HepG2 (cell line): ENCODE results near the gene VEGFA. TPM values are rescaled to one million over a fixed set of nuclear protein-coding genes. Genes with fewer than 3 reads are reported as not detected.

Experiments
- ATAC-seq: fragments of 200-7000 bp; cut with Tn5 transposase; 3 replicates; pipeline ENCODE4 v1.9.1; 2020; ENCODE audit warnings: mild to moderate bottlenecking, moderate library complexity
- BruUV-seq: library from RNA; stranded (reverse); fragments of 400-500 nt; replicated peaks from 2 replicates; lab custom pipeline; 2021; lab: Mats Ljungman, UMichigan
- CTCF ChIA-PET: fragments of 300-600 bp; formaldehyde crosslinking; extraction: SDS; loops from one replicate; lab custom pipeline; 2021; ENCODE audit warnings: low total read pairs, inconsistent platforms, low intra/inter-chr PET ratio; lab: Yijun Ruan, JAX
- POLR2A ChIA-PET: fragments of 350-600 bp; sonication (Branson Sonifier 250); formaldehyde crosslinking; loops from one replicate; lab custom pipeline; 2020; ENCODE audit warnings: antibody characterized with exemption, inconsistent platforms; lab: Yijun Ruan, JAX
- DNase-seq: peaks from one replicate; pipeline ENCODE4 v3.0.0-alpha.2; 2015; ENCODE audit warnings: low spot score
- FAIRE-seq: peaks from 3 replicates; lab custom pipeline; 2011; peaks lifted over from hg19 to GRCh38; lab: Jason Lieb, UNC
- H2AFZ ChIP-seq: one replicate; pipeline ENCODE4 v1.6.1; 2011; ENCODE audit warnings: low read length, inconsistent platforms
- H3K27ac ChIP-seq: fragments of 300-600 bp; 3 replicates; pipeline ENCODE4 v1.8.0; 2011; ENCODE audit warnings: mixed run types, mild to moderate bottlenecking, mixed read lengths, low read length, inconsistent platforms; ENCODE audit not compliant: insufficient read depth; ENCODE audit errors: extremely low read length
- H3K27me3 ChIP-seq, 2 experiments: fragments of 200-600 bp in 1 of 2; 2 replicates in 1 of 2; 3 replicates in 1 of 2; pipeline versions ENCODE4 v1.6.0 to v1.8.0; 2011; ENCODE audit warnings: low read length in 2 of 2, mild to moderate bottlenecking in 2 of 2, moderate library complexity in 2 of 2, inconsistent platforms in 1 of 2; ENCODE audit not compliant: insufficient read depth in 2 of 2, control insufficient read depth in 1 of 2
- H3K36me3 ChIP-seq, 2 experiments: fragments of 200-600 bp in 1 of 2; replicated peaks in 1 of 2; 2 replicates in 1 of 2; 3 replicates in 1 of 2; pipeline versions ENCODE4 v1.5.1 to v1.8.0; 2011; ENCODE audit warnings: low read length in 2 of 2, inconsistent platforms in 1 of 2; ENCODE audit not compliant: insufficient read depth in 2 of 2, control insufficient read depth in 1 of 2
- H3K4me1 ChIP-seq: 2 replicates; pipeline ENCODE4 v1.5.1; 2012; ENCODE audit warnings: low read length, inconsistent platforms; ENCODE audit not compliant: insufficient read depth
- H3K4me2 ChIP-seq: 2 replicates; pipeline ENCODE4 v1.6.0; 2011; ENCODE audit warnings: low read depth, low read length, inconsistent platforms
- H3K4me3 ChIP-seq, 3 experiments: fragments of 200-600 bp in 1 of 3; sonication (generic), shearing (Covaris generic) in 1 of 3; replicated peaks in 1 of 3; 2 replicates each; pipeline ENCODE4 v1.5.1; 2011 to 2016; ENCODE audit warnings: low read length in 3 of 3, inconsistent platforms in 2 of 3, low read depth in 2 of 3, mild to moderate bottlenecking in 2 of 3, control low read depth in 1 of 3, mixed read lengths in 1 of 3; ENCODE audit not compliant: insufficient read depth in 1 of 3
- H3K79me2 ChIP-seq: one replicate; pipeline ENCODE4 v1.6.1; 2011; ENCODE audit warnings: low read length, inconsistent platforms; ENCODE audit not compliant: insufficient read depth
- H3K9ac ChIP-seq: 2 replicates; pipeline ENCODE4 v1.6.0; 2011; ENCODE audit warnings: mild to moderate bottlenecking, low read depth, low read length, inconsistent platforms; ENCODE audit not compliant: insufficient read depth
- H3K9me3 ChIP-seq: 2 replicates; pipeline ENCODE4 v1.5.1; 2012; ENCODE audit warnings: mild to moderate bottlenecking, low read length
- H4K20me1 ChIP-seq: 2 replicates; pipeline ENCODE4 v1.6.0; 2011; ENCODE audit warnings: inconsistent platforms, mild to moderate bottlenecking, low read length, moderate library complexity; ENCODE audit not compliant: insufficient read depth
- GMEB1 ChIP-seq: sonication (generic); formaldehyde crosslinking; IDR thresholded peaks from 2 replicates; pipeline ENCODE4 v1.5.1; 2020; ENCODE audit warnings: missing genetic modification reagents, mild to moderate bottlenecking, borderline replicate concordance
- SNAPC2 ChIP-seq: sonication (generic); formaldehyde crosslinking; IDR thresholded peaks from 2 replicates; pipeline ENCODE4 v1.8.1; 2022; ENCODE audit warnings: mild to moderate bottlenecking, missing genetic modification reagents
- THRA ChIP-seq: sonication (generic); formaldehyde crosslinking; IDR thresholded peaks from 2 replicates; pipeline ENCODE4 v1.4.0; 2020; ENCODE audit warnings: missing genetic modification reagents, borderline replicate concordance
- ZFY ChIP-seq: sonication (generic); formaldehyde crosslinking; IDR thresholded peaks from 2 replicates; pipeline ENCODE4 v1.4.0; 2020; ENCODE audit warnings: missing genetic modification reagents
- ZNF12 ChIP-seq: sonication (generic); formaldehyde crosslinking; IDR thresholded peaks from 2 replicates; pipeline ENCODE4 v1.5.0; 2020; ENCODE audit warnings: missing genetic modification reagents
- ZNF3 ChIP-seq: IDR thresholded peaks from 2 replicates; pipeline ENCODE4 v1.7.0; 2017; ENCODE audit warnings: inconsistent platforms
- ZSCAN29 ChIP-seq: sonication (generic); formaldehyde crosslinking; conservative IDR thresholded peaks from 2 replicates; pipeline ENCODE4 v1.4.0; 2020; ENCODE audit warnings: mild to moderate bottlenecking, missing genetic modification reagents
- WGBS: methylation state at CpG from one replicate; pipeline ENCODE4 v1.1.6; 2017; ENCODE audit warnings: low lambda C conversion rate; 5-methylcytosine and 5-hydroxymethylcytosine counted together
- in situ Hi-C: cut with HindIII; loops from 2 replicates; pipeline ENCODE4 v1.10.0; 2017; ENCODE audit warnings: low pct_unique_long_range_greater_than_20kb; ENCODE audit not compliant: extremely low pct_ligation_motif_present
- intact Hi-C: fragments of 100-400 bp; cut with micrococcal nuclease; formaldehyde crosslinking; loops from one replicate; pipeline ENCODE4 v1.10.0; 2022; ENCODE audit not compliant: unreplicated experiment
- polyA plus RNA-seq, 8 experiments: library from polyadenylated mRNA; depleted of rRNA in 3 of 8; stranded (reverse) in 7 of 8; unstranded in 1 of 8; fragments of >200 nt; fragmentation: Illumina TruSeq in 4 of 8; extraction: Trizol in 4 of 8; gene quantifications; 2 replicates each; pipeline versions ENCODE4 v1.2.1 to v1.2.3, GENCODE V29; 2011 to 2016; ENCODE audit warnings: low read depth in 4 of 8, missing spikeins in 1 of 8, mixed read lengths in 1 of 8; ENCODE audit not compliant: insufficient read depth in 1 of 8
- total RNA-seq, 5 experiments: library from RNA; depleted of rRNA; stranded (reverse); fragments of >200 nt; fragmentation: Illumina TruSeq; extraction: Trizol; gene quantifications; 2 replicates each; pipeline ENCODE4 v1.2.3, GENCODE V29; 2016; ENCODE audit warnings: low read depth in 1 of 5

Gene VEGFA
- total and polyA plus RNA-seq, 2 of the 13 experiments (the other 11 are each of a cell fraction or from before 2014, with no cell fraction given), result 68.1 to 629 TPM

- no peak for TF ChIP-seq GMEB1 (CRISPR knock-in tag)
- no peak for TF ChIP-seq SNAPC2
- no peak for TF ChIP-seq ZSCAN29 (CRISPR knock-in tag)
- TF ChIP-seq, all 625 proteins: peak for 5
These were observed 18.3 kb downstream of the VEGFA start (continued) for GRCh38 chr6:43788301-43788700.

GRCh38 chr6:43789447-43789846 lies 19.4 kb downstream of the VEGFA start:
- BruUV-seq, result no TSS peak
- H3K9me3 ChIP-seq, result no peaks in the 10 kb centered on the region
- no peak for DNase-seq
- H3K4me2 ChIP-seq, result no peak overlapping the region
- peaks cover 9 to 10% of the 10 kb centered on the region in 2 experiments for H3K36me3 ChIP-seq
- H3K79me2 ChIP-seq, result no peaks in the 10 kb centered on the region
- ChIA-PET CTCF (no interaction called here), POLR2A (interaction anchor here (1.5 to 1.9 kb wide), 2 partner anchors 15 to 19 kb away, joined by 5 read pairs; partner anchors contain the start of gene VEGFA)
- ATAC-seq, result no peak
- H2AFZ ChIP-seq, result no peak overlapping the region
- no peak overlapping the region for H3K9ac ChIP-seq
- no peak overlapping the region for H3K27ac ChIP-seq
- in situ Hi-C loops, result no loop called here
- H3K27me3 ChIP-seq, result peaks cover 0 to 28% of the 10 kb centered on the region in 2 experiments; a peak in 3 of 5 replicates
- no peak for FAIRE-seq
- 57% methylated on average over 2 of the region's 2 CpGs for whole genome bisulfite sequencing
- H3K4me3 ChIP-seq, result no peak overlapping the region
- H3K4me1 ChIP-seq, result no peaks in the 10 kb centered on the region
- TF ChIP-seq ZFY (0 out of 2 replicates have a peak, but pooled peaks have one; percentile 10), THRA (CRISPR knock-in tag) (no peak), ZNF3 (peak; percentile 74), ZNF12 (CRISPR knock-in tag) (no peak)
- TF ChIP-seq, all 625 proteins: peak for 2
- H4K20me1 ChIP-seq, result peaks cover 22% of the 10 kb centered on the region; the same call in 1 of the 2 replicates
- intact Hi-C loops, result no loop called here
